DMS 273 (cell line): ENCODE measurements around the gene RAD51B.

ENCODE experiments used
- DNase-seq: peaks from one replicate; lab custom pipeline; 2025; ENCODE audit not compliant: unreplicated experiment; lab: John Stamatoyannopoulos, UW

RAD51B gene

GRCh38 chr14:68594737-68595380 lies 775.3 kb downstream of the RAD51B start:
- DNase-seq: no peak

DNA sequence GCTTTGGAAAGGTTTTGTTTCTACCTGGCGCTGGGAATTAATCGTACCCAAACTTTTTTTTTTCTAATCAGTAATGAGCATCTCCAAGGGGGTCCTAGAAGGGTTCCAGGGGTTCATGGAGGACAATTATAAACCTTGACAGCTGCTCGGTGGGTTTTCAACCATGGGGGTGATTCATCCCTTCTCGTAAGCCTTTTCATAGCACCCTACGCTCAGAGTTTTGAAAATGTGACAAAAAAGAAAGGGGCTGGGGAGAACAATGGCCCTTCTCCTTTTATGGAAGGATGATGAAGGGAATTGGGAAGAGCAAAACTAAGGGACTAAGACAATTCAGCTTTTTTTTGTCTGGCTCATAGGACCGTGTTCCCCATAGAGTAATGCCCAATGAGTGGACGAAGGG lies 776.6 kb downstream of the RAD51B start:
- no peak for DNase-seq

GRCh38 chr14:68596701-68597100 lies 777.1 kb downstream of the RAD51B start:
- DNase-seq: no peak

DNA sequence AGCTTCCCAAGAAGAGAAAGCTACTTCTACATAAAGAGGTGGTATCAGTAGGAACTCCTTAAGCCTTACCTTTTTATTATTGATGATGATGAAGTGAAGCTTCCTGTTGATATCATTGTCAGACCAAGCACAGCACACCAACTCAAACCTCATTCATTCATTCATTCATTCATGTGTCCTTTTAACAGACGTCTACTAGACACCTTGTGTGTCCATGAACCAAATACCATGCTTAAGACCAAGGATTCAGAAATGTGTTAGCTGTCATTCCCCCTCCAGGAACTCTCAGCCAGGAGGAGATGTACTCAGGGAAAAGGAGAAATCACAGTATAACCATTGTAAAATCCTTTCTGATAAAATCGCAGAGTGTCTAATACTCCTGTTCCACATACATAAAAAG lies 778.5 kb downstream of the RAD51B start:
- no peak for DNase-seq

DNA sequence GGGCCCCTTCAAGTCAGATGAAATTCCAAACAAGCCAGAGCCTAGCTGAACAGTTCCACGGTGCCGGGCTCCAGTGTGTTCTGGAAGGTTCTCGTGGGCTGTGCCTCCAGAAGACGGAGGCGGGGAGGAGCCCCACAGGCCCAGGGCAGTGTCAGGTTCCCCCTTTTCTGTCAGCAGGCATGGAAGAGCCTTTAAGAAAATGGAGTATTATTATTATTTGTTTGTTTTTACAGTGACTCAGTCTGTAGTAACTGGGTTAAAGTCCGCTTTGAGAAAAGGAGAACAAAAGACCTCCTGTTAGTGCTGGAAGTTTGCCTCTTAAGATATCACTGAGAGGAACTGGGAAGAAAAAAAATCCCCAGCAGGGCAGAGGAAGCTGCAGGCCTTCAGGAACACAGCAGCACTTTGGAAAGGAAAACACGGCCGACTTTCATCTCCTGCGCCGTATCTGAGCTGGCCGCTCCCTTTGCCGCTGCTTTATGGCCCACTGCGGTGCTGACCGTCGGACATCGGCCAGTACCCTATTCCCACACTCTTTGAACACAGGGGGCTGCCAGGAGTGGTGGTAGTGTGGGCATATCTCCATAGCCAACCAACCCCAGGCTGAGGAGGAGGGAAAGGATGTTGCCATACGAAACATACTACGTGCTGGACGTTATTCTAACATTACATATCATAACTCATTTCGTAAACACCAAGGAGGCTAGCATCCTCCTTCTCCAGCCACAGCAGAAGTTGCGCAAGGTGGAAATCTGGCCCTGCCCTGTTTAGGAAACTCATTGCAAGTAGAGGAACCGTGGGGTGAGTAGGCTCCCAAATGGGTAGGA lies 779.3 kb downstream of the RAD51B start:
- DNase-seq: no peak

GRCh38 chr14:68599896-68600610 lies 780.5 kb downstream of the RAD51B start:
- DNase-seq: no peak

DNA sequence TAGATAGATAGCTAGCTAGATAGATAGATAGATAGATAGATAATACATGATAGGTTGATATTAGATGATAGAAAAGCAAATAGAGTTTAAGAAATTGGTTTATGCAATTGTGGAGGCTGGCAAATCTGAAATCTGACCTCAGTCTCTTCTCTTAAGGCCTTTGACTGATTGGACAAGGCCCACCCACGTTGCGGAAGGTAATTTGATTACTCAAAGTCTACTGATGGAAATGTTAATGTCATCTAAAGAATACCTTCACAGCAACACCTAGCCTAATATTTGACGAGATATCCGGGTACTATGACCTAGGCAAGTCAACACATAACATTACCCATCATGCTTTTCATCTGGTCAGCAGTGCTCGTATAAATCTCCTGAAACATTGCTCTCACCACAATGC lies 782.9 kb downstream of the RAD51B start:
- no peak for DNase-seq

DNA sequence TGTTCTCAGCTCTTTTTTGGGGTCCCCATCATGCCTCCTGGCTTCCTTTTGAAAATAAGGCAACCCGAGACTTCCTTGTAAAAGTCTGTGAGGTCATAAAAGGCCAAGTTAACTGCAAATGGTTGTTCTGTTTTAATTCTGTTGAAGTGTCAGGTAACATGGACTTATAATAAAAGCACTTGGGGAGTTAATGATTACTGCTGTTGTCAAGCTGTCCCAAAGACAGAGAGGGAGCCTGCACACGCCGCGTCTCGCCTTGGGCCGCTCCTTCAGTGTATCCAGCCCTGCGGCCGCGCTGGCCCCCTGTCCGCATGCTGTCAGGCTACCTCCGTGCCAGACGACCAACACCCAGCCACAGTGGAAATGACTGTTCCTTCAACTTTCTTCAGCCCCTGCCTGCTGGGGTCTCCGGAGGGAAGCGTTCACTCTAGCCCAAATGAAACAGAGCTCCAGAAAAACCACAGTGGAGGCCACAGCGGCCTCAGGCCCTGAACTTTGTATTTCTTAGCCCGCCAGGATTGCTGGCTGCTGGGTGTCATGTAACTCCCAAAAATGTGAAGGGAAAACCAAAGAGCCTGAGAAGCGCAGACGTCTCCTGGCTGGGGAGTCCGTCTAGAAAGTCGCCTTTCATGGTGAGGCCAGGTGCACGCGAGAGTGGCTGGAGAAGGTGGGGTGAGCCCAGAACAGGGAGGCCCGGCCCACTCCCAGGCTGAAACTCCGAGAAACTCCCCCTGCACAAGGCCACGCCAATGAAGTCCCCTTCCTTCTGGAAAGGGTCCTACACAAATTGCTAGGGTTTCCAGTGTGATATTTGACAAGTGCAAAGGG lies 784.2 kb downstream of the RAD51B start:
- DNase-seq: no peak

DNA sequence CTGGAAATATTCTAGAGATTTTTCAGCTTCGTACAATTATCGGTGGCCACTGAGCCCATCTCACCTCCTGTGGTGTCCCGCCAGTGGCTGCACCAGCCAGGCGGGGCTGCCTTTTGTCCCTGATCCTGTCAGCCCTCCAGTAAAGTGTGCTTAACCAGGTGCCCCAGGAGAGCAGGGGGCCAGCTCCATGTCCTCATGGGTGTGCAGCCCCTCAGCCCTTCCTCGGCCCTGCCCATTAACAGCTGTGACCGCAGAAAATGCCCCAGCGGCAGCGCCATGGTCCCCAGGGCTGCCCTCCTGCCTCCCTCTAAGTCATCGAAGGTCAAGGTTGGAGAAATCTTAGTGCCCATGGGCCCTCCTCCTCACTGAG lies 784.8 kb downstream of the RAD51B start:
- DNase-seq: no peak

DNA sequence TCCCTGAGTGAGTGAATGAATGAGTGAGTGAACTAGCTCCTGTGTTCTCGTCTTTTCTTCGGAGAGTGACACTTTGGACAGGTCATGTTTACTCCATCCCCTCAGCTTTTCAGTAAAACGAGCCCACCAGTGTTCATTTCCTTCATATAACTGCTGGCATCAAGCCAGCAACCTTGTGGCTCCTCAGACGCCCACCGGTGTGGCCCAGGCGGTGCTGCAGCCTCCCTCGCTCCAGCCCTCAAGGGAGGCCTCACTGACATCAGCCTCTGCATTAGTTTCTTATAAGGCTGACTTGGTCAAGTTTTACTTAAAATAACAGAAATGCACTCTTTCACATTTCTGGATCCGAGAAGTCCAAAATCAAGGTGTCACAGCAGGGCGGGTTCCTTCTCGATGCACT lies 785.2 kb downstream of the RAD51B start:
- no peak for DNase-seq

- DNase-seq: no peak
Measured at GRCh38 chr14:68606176-68606575, 786.6 kb downstream of the RAD51B start.

DNA sequence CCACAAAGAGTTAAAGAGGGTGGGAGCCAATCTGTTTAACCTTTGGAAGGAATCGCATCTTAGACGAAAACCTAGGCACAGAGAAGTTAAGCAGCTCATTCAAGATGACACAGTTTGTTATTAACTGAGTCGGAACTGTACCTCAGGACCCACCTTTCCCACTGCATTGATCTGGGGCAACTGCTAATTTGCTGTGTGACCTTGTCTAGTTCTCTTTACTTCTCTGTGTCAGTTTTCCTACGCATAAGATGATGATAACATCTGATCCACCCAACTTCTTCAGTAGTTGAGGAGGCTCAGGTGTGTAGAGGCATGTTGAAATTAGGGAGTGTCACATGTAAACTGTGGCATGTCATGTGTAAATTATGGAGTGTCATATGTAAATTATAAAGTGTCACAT lies 787.1 kb downstream of the RAD51B start:
- no peak for DNase-seq

- DNase-seq: no peak
Measured at GRCh38 chr14:68607081-68607866, 787.7 kb downstream of the RAD51B start.

- DNase-seq: no peak
Measured at GRCh38 chr14:68607867-68608573, 788.4 kb downstream of the RAD51B start.

DNA sequence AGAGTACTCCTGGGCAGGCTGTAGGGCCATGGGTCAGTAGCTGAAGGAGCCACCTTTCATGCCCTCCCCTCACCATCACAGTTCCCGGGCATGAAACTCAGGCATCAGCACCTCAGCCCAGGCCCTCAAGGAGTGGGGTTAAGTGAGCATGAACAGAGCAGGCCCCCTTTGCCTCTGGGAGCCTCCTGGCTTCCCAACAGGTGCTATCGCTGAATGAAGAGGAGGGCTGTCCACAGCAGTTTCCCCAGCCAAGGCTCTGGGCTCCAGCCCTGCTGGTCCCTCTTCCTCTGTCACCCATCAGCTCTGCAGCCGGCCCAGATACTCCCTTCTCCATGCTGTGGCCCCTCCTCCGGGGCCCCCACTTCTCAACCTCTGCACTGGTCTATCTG lies 789.0 kb downstream of the RAD51B start:
- no peak for DNase-seq

- DNase-seq: no peak
Measured at GRCh38 chr14:68609012-68609411, 789.4 kb downstream of the RAD51B start.

DNA sequence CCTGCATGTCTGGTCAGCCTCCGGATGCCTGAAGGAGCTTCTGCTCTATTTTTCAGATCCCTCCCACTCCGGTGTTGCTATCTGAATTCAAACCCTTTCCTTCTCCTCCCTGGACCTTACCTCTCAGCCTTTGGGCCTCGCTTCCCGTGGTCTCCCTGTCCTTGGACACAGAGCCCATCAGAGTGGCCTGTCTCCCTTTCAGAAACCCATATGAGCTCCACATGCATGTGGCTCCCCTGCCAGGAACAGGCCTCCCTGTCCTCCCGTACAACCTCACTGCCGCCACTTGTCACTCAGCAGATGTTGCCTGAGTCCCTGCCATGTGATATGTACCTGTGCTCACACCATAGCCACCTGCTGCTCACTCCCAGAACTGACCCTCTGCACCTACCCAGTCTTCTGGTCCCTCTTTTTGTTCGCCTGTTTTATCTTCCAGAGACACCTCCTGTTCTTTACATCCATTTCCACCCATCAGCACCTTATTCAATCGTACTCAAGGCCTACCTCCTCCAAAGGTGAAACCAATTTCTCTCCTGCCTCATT lies 790.7 kb downstream of the RAD51B start:
- no peak for DNase-seq

DNA sequence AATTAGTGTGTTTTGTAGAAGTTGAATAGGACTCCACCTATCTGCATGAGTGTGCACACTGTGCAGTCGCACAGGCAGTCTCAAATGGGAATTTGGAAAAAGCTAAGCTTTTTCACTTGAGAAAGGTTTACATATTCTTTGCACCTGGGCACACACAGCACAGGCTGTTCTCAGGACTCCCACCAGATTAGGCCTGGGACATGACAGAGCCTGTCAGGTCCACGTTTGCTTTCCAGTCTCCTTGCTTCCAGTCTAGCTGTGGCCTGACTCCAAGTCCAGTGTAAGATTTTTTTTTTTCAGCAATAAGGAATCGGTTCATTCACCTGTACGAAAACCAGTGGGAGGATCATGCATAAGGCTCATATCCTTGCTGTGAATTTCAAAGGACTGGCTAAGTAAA lies 792.0 kb downstream of the RAD51B start:
- DNase-seq: no peak

GRCh38 chr14:68612049-68612448 lies 792.5 kb downstream of the RAD51B start:
- no peak for DNase-seq
